Kidney (tissue), 14 donors: ENCODE results near the gene FEM1A. TPM values are rescaled to one million over a fixed set of nuclear protein-coding genes. Genes with fewer than 3 reads are reported as not detected.

ENCODE experiments used
- DNase-seq, 5 donors: peaks; one replicate each; pipeline ENCODE4 v3.0.0-alpha.2; 2013 to 2020
- FAIRE-seq: peaks from 2 replicates; lab custom pipeline; 2012; peaks lifted over from hg19 to GRCh38; lab: Jason Lieb, UNC
- H3K27ac ChIP-seq, 2 donors: one replicate each; pipeline ENCODE4 v1.7.0; 2013; ENCODE audit warnings: low read depth in 2 of 2, low read length in 2 of 2, inconsistent platforms in 1 of 2
- H3K27me3 ChIP-seq: one replicate; pipeline ENCODE4 v1.7.1; 2013; ENCODE audit warnings: low read length, inconsistent platforms; ENCODE audit not compliant: control insufficient read depth, insufficient read depth
- H3K36me3 ChIP-seq, 3 donors: one replicate each; pipeline versions ENCODE4 v1.7.0 to v1.7.1; 2013; ENCODE audit warnings: low read length in 3 of 3, control low read depth in 1 of 3, inconsistent platforms in 1 of 3; ENCODE audit not compliant: insufficient read depth in 3 of 3, control insufficient read depth in 2 of 3
- H3K4me1 ChIP-seq, 3 donors: one replicate each; pipeline versions ENCODE4 v1.7.0 to v1.7.1; 2013; ENCODE audit warnings: low read length in 3 of 3, inconsistent platforms in 1 of 3, low read depth in 1 of 3; ENCODE audit not compliant: control insufficient read depth in 2 of 3, insufficient read depth in 2 of 3
- H3K4me3 ChIP-seq, 3 donors: one replicate each; pipeline versions ENCODE4 v1.7.0 to v1.8.1; 2013; ENCODE audit warnings: low read length in 3 of 3, control low read depth in 1 of 3, inconsistent platforms in 1 of 3
- H3K9ac ChIP-seq, 3 donors: one replicate each; pipeline versions ENCODE4 v1.7.0 to v1.7.1; 2013; ENCODE audit warnings: low read length in 3 of 3, control low read depth in 1 of 3, inconsistent platforms in 1 of 3
- H3K9me3 ChIP-seq, 3 donors: one replicate each; pipeline versions ENCODE4 v1.7.0 to v1.7.1; 2013; ENCODE audit warnings: low read length in 3 of 3, control low read depth in 1 of 3, inconsistent platforms in 1 of 3; ENCODE audit not compliant: control insufficient read depth in 2 of 3, insufficient read depth in 1 of 3
- CTCF ChIP-seq: IDR thresholded peaks from 3 replicates; pipeline ENCODE4 v1.5.1; 2012; ENCODE audit warnings: mild to moderate bottlenecking, moderate library complexity, borderline replicate concordance; ENCODE audit not compliant: insufficient read depth; ENCODE audit errors: extremely low read depth
- intact Hi-C: fragments of 100-400 bp; cut with DNase I; formaldehyde crosslinking; loops from one replicate; pipeline ENCODE4 v1.11.1; 2022
- polyA plus RNA-seq: library from polyadenylated mRNA; stranded (reverse); fragments of 350-450 nt; fragmentation: Illumina TruSeq; extraction: RNeasy Lipid Tissue Mini Kit (QIAGEN cat#74804); gene quantifications from one replicate; pipeline ENCODE4 v1.2.3, GENCODE V29; 2014; ENCODE audit warnings: low read depth, low replicate concordance; ENCODE audit not compliant: insufficient read depth
- total RNA-seq: library from RNA; stranded (reverse); fragmentation: NEBNext Ultra II Directional; extraction: Animal tissue kit (Norgen Biotek cat#: 25700); gene quantifications from one replicate; pipeline ENCODE4 v1.2.1, GENCODE V29; 2021
- donor health status: control.
- donor health status: control.
- donor health status: control.
- donor health status: control.
- donor health status: control.
- donor health status: DM: yes; HTN: yes; CAD: no.
- donor health status: Normal renal cell carcinoma (clear cell type).

The FEM1A gene
- total and polyA plus RNA-seq, 2 donors from 2014 or later, result 4.6 to 11.3 TPM

GRCh38 chr19:4764393-4764660 is 27.2 kb upstream of the FEM1A start:
- H3K9ac ChIP-seq, result no peak overlapping the region
- H3K4me1 ChIP-seq, result peaks cover 0 to 5% (median 4%) of the 10 kb centered on the region in 3 donors
- intact Hi-C loops, result no loop called here
- no peaks in the 10 kb centered on the region for H3K36me3 ChIP-seq
- FAIRE-seq (no peak), DNase-seq (no peak)
- H3K27ac ChIP-seq, result no peak overlapping the region
- H3K4me3 ChIP-seq, result no peak overlapping the region
- no peaks in the 10 kb centered on the region for H3K9me3 ChIP-seq
- TF ChIP-seq CTCF, result no peak
- no peaks in the 10 kb centered on the region for H3K27me3 ChIP-seq

GRCh38 chr19:4768934-4769777 is 22.4 kb upstream of the FEM1A start:
- Histone ChIP-seq H3K4me3 (no peak overlapping the region), H3K27ac (no peak overlapping the region), H3K27me3 (no peaks in the 10 kb centered on the region), H3K4me1 (no peaks in the 10 kb centered on the region), H3K36me3 (no peaks in the 10 kb centered on the region), H3K9me3 (no peaks in the 10 kb centered on the region), H3K9ac (no peak overlapping the region)
- DNase-seq (peak; percentile 89 to 97 (median 95)), FAIRE-seq (no peak)
- intact Hi-C loops, result no loop called here
- no peak for TF ChIP-seq CTCF

- no peaks in the 10 kb centered on the region for H3K27me3 ChIP-seq
- H3K27ac ChIP-seq, result no peak overlapping the region
- H3K4me1 ChIP-seq, result no peaks in the 10 kb centered on the region
- TF ChIP-seq CTCF, result no peak
- intact Hi-C loops, result no loop called here
- DNase-seq (no peak), FAIRE-seq (no peak)
- no peak overlapping the region for H3K4me3 ChIP-seq
- H3K9ac ChIP-seq, result no peak overlapping the region
- H3K9me3 ChIP-seq, result peaks cover 0 to 3% (median 0%) of the 10 kb centered on the region in 3 donors
- no peaks in the 10 kb centered on the region for H3K36me3 ChIP-seq
Observed at GRCh38 chr19:4772566-4772965, 19.0 kb upstream of the FEM1A start.
